ENCODE results near the gene NUDT8.
A peak's percentile ranks its signal among the peaks of the same experiment; 100 is the strongest.

The NUDT8 gene

GRCh38 chr11:67654225-67654624 is 24.5 kb upstream of the NUDT8 start:
- TF ChIP-seq CTCF (IDR thresholded peaks at IDR 0.05; ENCODE audit: insufficient read depth, low read length, poor library complexity, severe bottlenecking): no peak
- no peaks in the 10 kb centered on the region for H3K36me3 ChIP-seq (ENCODE audit: control insufficient read depth, insufficient read depth, low read length)
- H3K4me3 ChIP-seq (replicated peaks; ENCODE audit: low read depth, low read length): no peak overlapping the region
- DNase-seq (ENCODE audit: extremely low read depth, insufficient read length): no peak
- no peaks in the 10 kb centered on the region for H3K27me3 ChIP-seq (replicated peaks; ENCODE audit: control insufficient read depth, insufficient read depth, low read length)

- Histone ChIP-seq H3K36me3 (ENCODE audit: control insufficient read depth, insufficient read depth, low read length) (no peaks in the 10 kb centered on the region), H3K27me3 (replicated peaks; ENCODE audit: control insufficient read depth, insufficient read depth, low read length) (no peaks in the 10 kb centered on the region), H3K4me3 (replicated peaks; ENCODE audit: low read depth, low read length) (no peak overlapping the region)
- no peak for TF ChIP-seq CTCF (IDR thresholded peaks at IDR 0.05; ENCODE audit: insufficient read depth, low read length, poor library complexity, severe bottlenecking)
- DNase-seq (ENCODE audit: extremely low read depth, insufficient read length): no peak
Observed at GRCh38 chr11:67652965-67653845, 23.5 kb upstream of the NUDT8 start.

- DNase-seq (ENCODE audit: extremely low read depth, insufficient read length): peak; percentile 20
- no peak for TF ChIP-seq CTCF (IDR thresholded peaks at IDR 0.05; ENCODE audit: insufficient read depth, low read length, poor library complexity, severe bottlenecking)
- Histone ChIP-seq H3K27me3 (replicated peaks; ENCODE audit: control insufficient read depth, insufficient read depth, low read length) (no peaks in the 10 kb centered on the region), H3K36me3 (ENCODE audit: control insufficient read depth, insufficient read depth, low read length) (no peaks in the 10 kb centered on the region), H3K4me3 (replicated peaks; ENCODE audit: low read depth, low read length) (no peak overlapping the region)
Observed at GRCh38 chr11:67651976-67652781, 22.4 kb upstream of the NUDT8 start.

GRCh38 chr11:67649634-67650510 is 20.1 kb upstream of the NUDT8 start:
- Histone ChIP-seq H3K27me3 (replicated peaks; ENCODE audit: control insufficient read depth, insufficient read depth, low read length) (no peaks in the 10 kb centered on the region), H3K36me3 (ENCODE audit: control insufficient read depth, insufficient read depth, low read length) (no peaks in the 10 kb centered on the region), H3K4me3 (replicated peaks; ENCODE audit: low read depth, low read length) (peak overlapping the region; percentile 59)
- no peak for TF ChIP-seq CTCF (IDR thresholded peaks at IDR 0.05; ENCODE audit: insufficient read depth, low read length, poor library complexity, severe bottlenecking)
- DNase-seq (ENCODE audit: extremely low read depth, insufficient read length): peak; percentile 82

GRCh38 chr11:67648796-67649613 is 19.3 kb upstream of the NUDT8 start:
- peak; percentile 85 for DNase-seq (ENCODE audit: extremely low read depth, insufficient read length)
- TF ChIP-seq CTCF (IDR thresholded peaks at IDR 0.05; ENCODE audit: insufficient read depth, low read length, poor library complexity, severe bottlenecking): peak; percentile 9
- Histone ChIP-seq H3K4me3 (replicated peaks; ENCODE audit: low read depth, low read length) (no peak overlapping the region), H3K27me3 (replicated peaks; ENCODE audit: control insufficient read depth, insufficient read depth, low read length) (no peaks in the 10 kb centered on the region), H3K36me3 (ENCODE audit: control insufficient read depth, insufficient read depth, low read length) (no peaks in the 10 kb centered on the region)
